ENCODE results near the gene RGS14.

Gene RGS14

DNA sequence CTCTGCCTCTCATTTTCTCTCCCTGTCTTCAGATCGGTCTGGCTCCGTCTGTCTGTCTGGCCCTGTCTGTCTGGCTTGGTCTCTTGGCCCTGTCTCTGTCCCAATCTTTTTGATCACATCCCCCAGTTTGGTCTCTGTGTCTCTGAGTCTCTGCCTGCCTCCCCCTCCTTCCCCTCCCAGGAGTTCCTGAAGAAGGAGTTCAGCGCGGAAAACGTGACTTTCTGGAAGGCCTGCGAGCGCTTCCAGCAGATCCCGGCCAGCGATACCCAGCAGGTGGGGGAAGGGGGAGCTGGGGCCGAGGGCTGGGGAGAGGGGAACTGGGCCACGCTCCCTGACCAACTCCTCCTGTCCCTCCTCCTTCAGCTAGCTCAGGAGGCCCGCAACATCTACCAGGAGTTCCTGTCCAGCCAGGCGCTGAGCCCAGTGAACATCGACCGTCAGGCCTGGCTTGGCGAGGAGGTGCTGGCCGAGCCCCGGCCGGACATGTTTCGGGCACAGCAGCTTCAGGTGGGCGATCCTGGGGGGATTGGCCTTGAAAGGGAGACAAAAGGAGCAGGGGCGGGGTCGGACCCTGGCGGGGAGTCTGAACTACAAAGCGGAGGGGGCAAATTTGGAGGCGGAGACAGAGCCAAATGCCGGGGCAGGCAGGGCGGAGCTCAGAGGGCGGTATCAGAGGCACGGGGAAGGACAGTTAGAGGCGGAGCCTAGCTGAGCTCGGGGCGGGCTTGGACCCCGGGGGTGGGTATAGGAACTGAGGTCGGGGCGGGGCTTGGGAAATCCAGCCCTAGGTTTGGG, 9.0 kb downstream of the RGS14 start:
- TF ChIP-seq CTCF (IDR thresholded peaks at IDR 0.05; ENCODE audit: control insufficient read depth, insufficient read depth, low read depth, low read length, missing control alignments), result no peak
- DNase-seq (ENCODE audit: low read depth), result no peak
- peak overlapping the region; percentile 42 for H3K4me3 ChIP-seq (ENCODE audit: control insufficient read depth, low read depth, low read length)

GRCh38 chr5:177367323-177367848, 9.7 kb downstream of the RGS14 start:
- H3K4me3 ChIP-seq (ENCODE audit: control insufficient read depth, low read depth, low read length), result peak overlapping the region; percentile 42
- no peak for DNase-seq (ENCODE audit: low read depth)
- no peak for TF ChIP-seq CTCF (IDR thresholded peaks at IDR 0.05; ENCODE audit: control insufficient read depth, insufficient read depth, low read depth, low read length, missing control alignments)

- DNase-seq (ENCODE audit: low read depth), result no peak
- TF ChIP-seq CTCF (IDR thresholded peaks at IDR 0.05; ENCODE audit: control insufficient read depth, insufficient read depth, low read depth, low read length, missing control alignments), result no peak
- no peak overlapping the region for H3K4me3 ChIP-seq (ENCODE audit: control insufficient read depth, low read depth, low read length)
These were observed 10.5 kb downstream of the RGS14 start for GRCh38 chr5:177367981-177368868.

GRCh38 chr5:177368869-177369644, 11.3 kb downstream of the RGS14 start:
- H3K4me3 ChIP-seq (ENCODE audit: control insufficient read depth, low read depth, low read length), result no peak overlapping the region
- peak; percentile 71 for TF ChIP-seq CTCF (IDR thresholded peaks at IDR 0.05; ENCODE audit: control insufficient read depth, insufficient read depth, low read depth, low read length, missing control alignments)
- DNase-seq (ENCODE audit: low read depth), result no peak

DNA sequence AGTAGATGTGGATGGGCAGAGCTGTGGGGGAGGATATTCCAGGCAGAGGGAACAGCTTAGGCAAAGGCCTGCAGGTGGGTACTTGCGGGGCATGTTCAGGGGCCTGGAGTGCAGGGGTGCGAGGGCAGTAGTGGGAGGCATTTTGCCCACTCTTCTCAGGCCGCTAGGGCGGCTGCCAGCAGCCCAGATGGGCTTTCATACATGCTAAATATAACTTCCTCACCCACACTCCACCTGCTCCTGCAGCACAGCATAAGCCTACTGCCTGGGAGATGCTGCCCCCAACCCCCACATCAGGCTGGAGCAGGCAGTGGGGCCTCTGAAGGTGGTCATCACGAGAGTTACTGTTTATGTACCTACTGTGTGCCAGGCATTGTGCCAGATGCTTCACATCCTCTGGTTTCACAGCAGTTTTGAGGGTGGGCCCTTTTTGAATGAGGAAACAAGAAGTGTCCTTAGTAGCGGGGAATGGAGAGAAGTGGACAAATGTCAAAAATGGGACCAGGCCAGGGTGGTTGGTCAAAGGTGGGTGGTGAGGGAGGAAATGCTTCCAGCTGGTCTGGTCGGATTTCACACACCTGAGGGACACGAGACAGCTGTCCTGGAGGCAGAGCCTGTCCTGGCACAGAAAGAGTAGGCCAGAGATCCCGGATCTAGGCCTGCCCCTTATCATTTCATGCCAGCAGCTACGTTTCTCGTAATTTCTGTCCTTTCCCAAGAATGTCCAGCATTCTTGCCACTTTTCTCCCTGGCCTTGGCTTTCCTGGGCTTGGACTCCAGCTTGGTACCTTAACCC, 12.1 kb downstream of the RGS14 start:
- no peak for DNase-seq (ENCODE audit: low read depth)
- H3K4me3 ChIP-seq (ENCODE audit: control insufficient read depth, low read depth, low read length), result no peak overlapping the region
- no peak for TF ChIP-seq CTCF (IDR thresholded peaks at IDR 0.05; ENCODE audit: control insufficient read depth, insufficient read depth, low read depth, low read length, missing control alignments)

Data from AG09309 (cell line).